PC-3 (cell line): ENCODE data around the gene GALNT18. TPM values are rescaled to one million over a fixed set of nuclear protein-coding genes. Genes with fewer than 3 reads are reported as not detected.

ENCODE experiments used
- ATAC-seq: fragments of 200-7000 bp; cut with Tn5 transposase; 2 replicates; pipeline ENCODE4 v1.9.1; 2020; ENCODE audit warnings: mild to moderate bottlenecking, moderate library complexity
- BruUV-seq: library from RNA; stranded (reverse); fragments of 400-500 nt; replicated peaks from 2 replicates; lab custom pipeline; 2021; lab: Mats Ljungman, UMichigan
- CTCF ChIA-PET: fragments of 300-600 bp; sonication (Branson Sonifier 250); formaldehyde crosslinking; loops from one replicate; lab custom pipeline; 2022; ENCODE audit warnings: antibody characterized with exemption; lab: Charles Lee
- POLR2A ChIA-PET: fragments of 300-600 bp; sonication (Branson Sonifier 250); formaldehyde crosslinking; loops from one replicate; lab custom pipeline; 2022; ENCODE audit warnings: antibody characterized with exemption; ENCODE audit not compliant: unreplicated experiment; lab: Charles Lee
- DNase-seq: peaks from one replicate; pipeline ENCODE4 v3.0.0-alpha.2; 2015
- H2AFZ ChIP-seq: fragments of 300-600 bp; sonication (generic); 2 replicates; pipeline ENCODE4 v1.6.0; 2016; ENCODE audit warnings: antibody characterized with exemption, low read length
- H3F3A ChIP-seq: fragments of 300-600 bp; sonication (generic); one replicate; pipeline ENCODE4 v1.6.0; 2017; ENCODE audit warnings: antibody characterized with exemption, low read length, control low read depth, mild to moderate bottlenecking; ENCODE audit not compliant: unreplicated experiment
- H3K27ac ChIP-seq: fragments of 300-600 bp; sonication (generic); 2 replicates; pipeline ENCODE4 v1.5.1; 2016; ENCODE audit warnings: mild to moderate bottlenecking, low read length
- H3K27me3 ChIP-seq: fragments of 300-600 bp; sonication (generic); 2 replicates; pipeline ENCODE4 v1.6.1; 2016; ENCODE audit warnings: low read length, mixed read lengths
- H3K36me3 ChIP-seq: fragments of 300-600 bp; sonication (generic); 2 replicates; pipeline ENCODE4 v1.6.1; 2016; ENCODE audit warnings: low read depth, mixed run types, low read length, mixed read lengths
- H3K4me1 ChIP-seq: fragments of 300-600 bp; sonication (generic); 2 replicates; pipeline ENCODE4 v1.5.1; 2016; ENCODE audit warnings: low read length; ENCODE audit not compliant: insufficient read depth
- H3K4me2 ChIP-seq: fragments of 300-600 bp; sonication (generic); 2 replicates; pipeline ENCODE4 v1.6.0; 2016; ENCODE audit warnings: low read length
- H3K4me3 ChIP-seq: fragments of 300-600 bp; sonication (generic); 2 replicates; pipeline ENCODE4 v1.5.1; 2016; ENCODE audit warnings: mild to moderate bottlenecking, low read length, mixed read lengths
- H3K79me2 ChIP-seq: fragments of 300-600 bp; sonication (generic); 2 replicates; pipeline ENCODE4 v1.6.1; 2017; ENCODE audit warnings: low read length, mixed read lengths
- H3K9ac ChIP-seq: fragments of 300-600 bp; sonication (generic); 2 replicates; pipeline ENCODE4 v1.6.0; 2016; ENCODE audit warnings: mild to moderate bottlenecking, low read length
- H3K9me2 ChIP-seq: fragments of 300-600 bp; sonication (generic); replicated peaks from 2 replicates; pipeline ENCODE4 v1.6.1; 2016; ENCODE audit warnings: mixed run types, low read length, mixed read lengths
- H3K9me3 ChIP-seq: fragments of 300-600 bp; sonication (generic); 2 replicates; pipeline ENCODE4 v1.6.1; 2016; ENCODE audit warnings: low read length, mixed read lengths
- H4K20me1 ChIP-seq: fragments of 300-600 bp; sonication (generic); 2 replicates; pipeline ENCODE4 v1.6.1; 2016; ENCODE audit warnings: low read length, mixed read lengths
- EZH2 ChIP-seq: fragments of 300-600 bp; sonication (generic); IDR thresholded peaks from one replicate; pipeline ENCODE4 v1.6.1; 2017; ENCODE audit warnings: antibody characterized with exemption, mild to moderate bottlenecking, low read length; ENCODE audit not compliant: unreplicated experiment
- EZH2phosphoT487 ChIP-seq: fragments of 300-600 bp; sonication (generic); IDR thresholded peaks from 2 replicates; pipeline ENCODE4 v1.6.1; 2018; ENCODE audit warnings: mild to moderate bottlenecking, antibody characterized with exemption, low read length, borderline replicate concordance
- intact Hi-C: fragments of 100-400 bp; cut with micrococcal nuclease; formaldehyde crosslinking; loops from 2 replicates; pipeline ENCODE4 v1.9.0; 2023
- total RNA-seq: library from RNA; depleted of rRNA; stranded (reverse); fragments of >200 nt; gene quantifications from 2 replicates; pipeline ENCODE4 v1.2.3, GENCODE V29; 2014
- TF ChIP-seq, protein P1 (sequence below): fragments of 300-600 bp; sonication (generic); conservative IDR thresholded peaks from 2 replicates; pipeline ENCODE4 v1.5.1; 2017; ENCODE audit warnings: antibody characterized with exemption, low read depth, mild to moderate bottlenecking, low read length

The GALNT18 gene
- total RNA-seq, 1 experiment from 2014 or later, result 34.5 TPM

DNA sequence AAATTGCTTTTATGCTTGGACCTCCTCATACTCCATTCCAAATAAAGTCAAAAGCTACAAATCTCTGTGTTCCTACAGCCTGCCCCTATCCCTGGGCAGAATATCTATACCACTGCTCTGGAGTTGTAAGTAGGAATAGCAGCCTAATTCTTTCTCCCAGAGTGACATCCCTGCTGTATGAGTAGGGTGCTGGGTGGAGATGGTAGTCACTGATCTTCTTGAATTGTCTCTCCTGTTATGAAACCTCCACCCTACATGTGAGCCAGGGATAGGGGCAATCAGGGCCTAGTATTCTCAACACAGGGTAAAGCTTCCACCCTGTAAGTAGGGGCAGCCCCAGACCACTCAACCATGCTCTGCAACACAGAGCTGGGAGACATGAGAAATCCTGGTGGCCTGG is 19.8 kb downstream of the GALNT18 start:
- Histone ChIP-seq H3K36me3 (no peaks in the 10 kb centered on the region), H3K4me2 (no peak overlapping the region), H3F3A (no peaks in the 10 kb centered on the region), H3K9me2 (no peaks in the 10 kb centered on the region), H3K27ac (no peak overlapping the region), H3K27me3 (no peaks in the 10 kb centered on the region), H3K9ac (no peak overlapping the region), H3K9me3 (no peaks in the 10 kb centered on the region), H2AFZ (no peak overlapping the region), H3K4me3 (no peak overlapping the region), H3K79me2 (peaks cover 34% of the 10 kb centered on the region), H3K4me1 (peaks cover 18% of the 10 kb centered on the region), H4K20me1 (no peaks in the 10 kb centered on the region)
- DNase-seq (no peak), ATAC-seq (no peak)
- intact Hi-C loops, result no loop called here
- CTCF ChIA-PET, result no interaction called here
- no peak for TF ChIP-seq EZH2
- TF ChIP-seq, protein P1, sequence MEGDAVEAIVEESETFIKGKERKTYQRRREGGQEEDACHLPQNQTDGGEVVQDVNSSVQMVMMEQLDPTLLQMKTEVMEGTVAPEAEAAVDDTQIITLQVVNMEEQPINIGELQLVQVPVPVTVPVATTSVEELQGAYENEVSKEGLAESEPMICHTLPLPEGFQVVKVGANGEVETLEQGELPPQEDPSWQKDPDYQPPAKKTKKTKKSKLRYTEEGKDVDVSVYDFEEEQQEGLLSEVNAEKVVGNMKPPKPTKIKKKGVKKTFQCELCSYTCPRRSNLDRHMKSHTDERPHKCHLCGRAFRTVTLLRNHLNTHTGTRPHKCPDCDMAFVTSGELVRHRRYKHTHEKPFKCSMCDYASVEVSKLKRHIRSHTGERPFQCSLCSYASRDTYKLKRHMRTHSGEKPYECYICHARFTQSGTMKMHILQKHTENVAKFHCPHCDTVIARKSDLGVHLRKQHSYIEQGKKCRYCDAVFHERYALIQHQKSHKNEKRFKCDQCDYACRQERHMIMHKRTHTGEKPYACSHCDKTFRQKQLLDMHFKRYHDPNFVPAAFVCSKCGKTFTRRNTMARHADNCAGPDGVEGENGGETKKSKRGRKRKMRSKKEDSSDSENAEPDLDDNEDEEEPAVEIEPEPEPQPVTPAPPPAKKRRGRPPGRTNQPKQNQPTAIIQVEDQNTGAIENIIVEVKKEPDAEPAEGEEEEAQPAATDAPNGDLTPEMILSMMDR, result no peak
- TF ChIP-seq EZH2phosphoT487, result no peak
- POLR2A ChIA-PET, result no interaction called here
- no TSS peak for BruUV-seq

DNA sequence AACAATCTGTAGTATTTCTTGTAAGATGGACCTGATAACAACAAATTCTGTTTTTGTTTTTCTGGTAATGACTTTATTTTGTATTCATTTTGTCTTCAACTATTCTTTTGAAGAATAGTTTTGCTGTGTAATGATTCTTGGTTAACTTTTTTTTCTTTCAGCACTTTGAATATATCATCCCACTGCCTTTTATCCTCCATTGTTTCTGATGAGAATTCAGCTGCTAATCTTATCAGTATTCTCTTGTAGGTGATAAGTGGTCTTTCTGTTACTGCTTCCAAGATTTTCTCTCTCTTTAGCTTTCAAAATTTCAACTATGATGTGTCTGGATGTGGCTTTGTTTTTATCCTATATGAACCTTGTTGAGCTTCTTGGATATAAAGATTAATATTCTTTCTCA is 21.5 kb downstream of the GALNT18 start:
- Histone ChIP-seq H3K9ac (no peak overlapping the region), H3K27me3 (no peaks in the 10 kb centered on the region), H3K36me3 (no peaks in the 10 kb centered on the region), H3K4me3 (no peak overlapping the region), H3K9me2 (no peaks in the 10 kb centered on the region), H3K9me3 (no peaks in the 10 kb centered on the region), H3K4me2 (no peak overlapping the region), H3K27ac (no peak overlapping the region), H3F3A (no peaks in the 10 kb centered on the region), H3K79me2 (peaks cover 19% of the 10 kb centered on the region), H4K20me1 (no peaks in the 10 kb centered on the region), H2AFZ (no peak overlapping the region), H3K4me1 (peaks cover under 1% of the 10 kb centered on the region; the same call in 1 of the 2 replicates)
- BruUV-seq, result no TSS peak
- intact Hi-C loops, result no loop called here
- ChIA-PET POLR2A (no interaction called here), CTCF (no interaction called here)
- ATAC-seq, result no peak
- no peak for TF ChIP-seq EZH2phosphoT487
- TF ChIP-seq EZH2, result no peak
- TF ChIP-seq, protein P1, result no peak
- no peak for DNase-seq

DNA sequence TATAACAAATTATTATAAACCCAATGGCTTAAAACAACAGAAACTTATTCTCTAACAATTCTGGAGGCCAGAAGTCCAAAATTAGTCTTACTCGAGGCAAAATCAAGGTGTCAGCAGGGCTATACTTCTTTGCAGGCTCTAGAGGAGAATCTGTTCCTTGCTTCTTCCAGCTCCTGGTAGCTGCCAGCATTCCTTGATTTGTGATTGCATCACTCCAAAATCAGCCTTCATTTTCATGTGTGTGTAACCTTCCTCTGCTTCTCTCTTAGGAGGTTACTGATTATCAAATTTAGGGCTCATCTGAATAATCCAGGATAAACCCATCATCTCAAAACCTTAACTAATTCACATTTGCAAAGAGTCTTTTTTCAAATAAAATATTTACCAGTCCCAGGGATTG is 23.6 kb downstream of the GALNT18 start:
- no peak for ATAC-seq
- no TSS peak for BruUV-seq
- H3K79me2 ChIP-seq, result no peaks in the 10 kb centered on the region
- H3K27me3 ChIP-seq, result no peaks in the 10 kb centered on the region
- H2AFZ ChIP-seq, result no peak overlapping the region
- no peaks in the 10 kb centered on the region for H4K20me1 ChIP-seq
- no peaks in the 10 kb centered on the region for H3K9me3 ChIP-seq
- intact Hi-C loops, result no loop called here
- ChIA-PET CTCF (no interaction called here), POLR2A (no interaction called here)
- H3K9ac ChIP-seq, result no peak overlapping the region
- no peaks in the 10 kb centered on the region for H3K36me3 ChIP-seq
- H3K4me2 ChIP-seq, result no peak overlapping the region
- H3F3A ChIP-seq, result no peaks in the 10 kb centered on the region
- no peak overlapping the region for H3K27ac ChIP-seq
- TF ChIP-seq EZH2phosphoT487, result no peak
- no peak for TF ChIP-seq EZH2
- TF ChIP-seq, protein P1, result no peak
- no peaks in the 10 kb centered on the region for H3K4me1 ChIP-seq
- H3K9me2 ChIP-seq, result no peaks in the 10 kb centered on the region
- DNase-seq, result no peak
- H3K4me3 ChIP-seq, result no peak overlapping the region
